Dendritic cell treated with granulocyte-macrophage colony-stimulating factor and Interleukin-4, amounts not matched to agents 40 ng/mL and 50 ng/mL, for 4 days (primary cell): ENCODE data around the gene PSG6.
"Not testable (repeated sequence)": the region's sequence is repeated elsewhere in the genome, so short reads cannot be mapped to it uniquely, and the experiment has no call there.

Source experiments
- H3K27ac Mint-ChIP-seq: one replicate; pipeline ENCODE4 v1.8.0; 2022; ENCODE audit warnings: mild to moderate bottlenecking, mixed read lengths
- H3K27me3 Mint-ChIP-seq: one replicate; pipeline ENCODE4 v1.8.0; 2022; ENCODE audit warnings: mild to moderate bottlenecking, mixed read lengths
- H3K36me3 Mint-ChIP-seq: one replicate; pipeline ENCODE4 v1.8.0; 2022; ENCODE audit warnings: low read depth, mixed read lengths
- H3K4me1 Mint-ChIP-seq: one replicate; pipeline ENCODE4 v1.8.0; 2022; ENCODE audit warnings: low read depth, mixed read lengths
- H3K4me3 Mint-ChIP-seq: one replicate; pipeline ENCODE4 v1.8.0; 2022; ENCODE audit warnings: mild to moderate bottlenecking, moderate library complexity, mixed read lengths
- H3K9me3 Mint-ChIP-seq: one replicate; pipeline ENCODE4 v1.8.0; 2022; ENCODE audit warnings: mixed read lengths
- intact Hi-C: fragments of 100-400 bp; cut with micrococcal nuclease; formaldehyde crosslinking; loops from one replicate; pipeline ENCODE4 v1.15.0; 2022

The PSG6 gene

DNA sequence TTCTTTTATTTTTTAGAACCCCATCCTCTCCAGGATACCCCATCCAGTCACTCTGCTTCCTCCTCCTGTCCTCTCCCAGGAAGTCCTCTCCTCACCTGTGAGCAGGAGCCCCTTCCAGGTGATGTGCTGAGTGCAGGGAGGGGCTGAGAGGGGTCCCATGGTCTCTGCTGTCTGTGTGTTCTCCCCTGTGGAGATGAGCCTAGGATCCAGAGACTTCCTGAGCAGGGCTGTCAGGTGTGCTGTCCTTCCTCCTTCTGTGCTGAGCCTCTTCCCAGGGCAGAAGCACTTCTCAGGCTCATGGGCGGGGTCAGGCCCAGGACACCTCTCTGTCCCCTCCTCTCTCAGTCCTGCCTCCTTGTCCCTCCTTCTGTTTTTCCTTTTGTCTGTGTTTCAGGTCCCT, at the start of gene PSG6:
PSG6 (minus strand) TSS at position 261 of the 400 bp plus-strand sequence; CDS start at position 159, 102 bp downstream.
- H3K4me3 Mint-ChIP-seq, H3K27ac Mint-ChIP-seq, H3K9me3 Mint-ChIP-seq, H3K4me1 Mint-ChIP-seq, intact Hi-C loops, H3K27me3 Mint-ChIP-seq, H3K36me3 Mint-ChIP-seq: not testable (repeated sequence)

- intact Hi-C loops, result no loop called here
- no peaks in the 10 kb centered on the region for H3K36me3 Mint-ChIP-seq
- no peaks in the 10 kb centered on the region for H3K4me1 Mint-ChIP-seq
Observed at GRCh38 chr19:42965176-42965575, 47.5 kb upstream of the PSG6 start.

DNA sequence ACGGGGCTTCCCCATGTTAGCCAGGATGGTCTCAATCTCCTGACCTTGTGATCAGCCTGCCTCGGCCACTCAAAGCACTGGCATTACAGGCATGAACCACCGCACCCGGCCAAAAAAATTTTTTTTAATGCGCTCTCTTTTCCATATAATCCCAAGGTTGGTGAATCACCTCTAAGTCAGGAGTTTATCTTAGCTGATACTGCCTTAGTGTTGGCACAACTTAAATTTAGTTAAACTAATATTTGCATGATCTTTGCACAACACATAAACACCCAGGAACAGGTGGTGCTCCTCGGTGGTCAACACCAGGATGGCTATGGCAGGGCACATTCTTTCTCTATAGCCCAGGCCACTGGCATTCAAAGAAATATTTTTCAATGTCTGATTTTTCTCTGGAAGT, 43.4 kb upstream of the PSG6 start:
- no peaks in the 10 kb centered on the region for H3K36me3 Mint-ChIP-seq
- intact Hi-C loops, result no loop called here
- H3K27me3 Mint-ChIP-seq, result no peaks in the 10 kb centered on the region
- peaks cover 10% of the 10 kb centered on the region for H3K9me3 Mint-ChIP-seq
- H3K4me1 Mint-ChIP-seq, result no peaks in the 10 kb centered on the region
- H3K4me3 Mint-ChIP-seq, result no peak overlapping the region
- H3K27ac Mint-ChIP-seq, result no peak overlapping the region

More at GRCh38 chr19:42965176-42965575, 47.5 kb upstream of the PSG6 start:
- Mint-ChIP-seq H3K4me3 (no peak overlapping the region), H3K9me3 (no peaks in the 10 kb centered on the region), H3K27me3 (no peaks in the 10 kb centered on the region), H3K27ac (no peak overlapping the region)

DNA sequence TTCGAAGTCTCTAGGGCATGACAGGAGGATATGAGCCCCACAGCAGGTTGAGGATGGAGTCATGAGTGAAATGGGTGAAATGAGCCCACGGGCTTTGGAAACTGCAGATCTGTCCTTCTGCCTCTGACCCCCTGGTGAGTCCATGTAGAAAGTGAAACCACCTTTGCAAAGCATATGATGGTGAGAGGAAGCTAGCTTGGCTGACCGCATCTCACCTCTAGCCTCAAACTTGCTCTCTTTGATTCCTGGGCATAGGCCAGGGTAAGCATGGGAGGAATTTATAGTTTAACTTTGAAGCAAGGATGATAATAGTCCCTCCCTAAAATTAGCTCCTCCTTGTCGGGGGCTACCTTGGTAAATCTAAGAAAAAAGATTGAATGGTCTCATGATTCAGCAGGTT, 34.4 kb upstream of the PSG6 start:
- H3K27ac Mint-ChIP-seq, H3K27me3 Mint-ChIP-seq, H3K9me3 Mint-ChIP-seq, H3K4me1 Mint-ChIP-seq, intact Hi-C loops, H3K4me3 Mint-ChIP-seq, H3K36me3 Mint-ChIP-seq: not testable (repeated sequence)

- H3K4me1 Mint-ChIP-seq, H3K36me3 Mint-ChIP-seq, intact Hi-C loops, H3K27ac Mint-ChIP-seq, H3K27me3 Mint-ChIP-seq, H3K4me3 Mint-ChIP-seq, H3K9me3 Mint-ChIP-seq: not testable (repeated sequence)
Observed at GRCh38 chr19:42951476-42951875, 33.8 kb upstream of the PSG6 start.

DNA sequence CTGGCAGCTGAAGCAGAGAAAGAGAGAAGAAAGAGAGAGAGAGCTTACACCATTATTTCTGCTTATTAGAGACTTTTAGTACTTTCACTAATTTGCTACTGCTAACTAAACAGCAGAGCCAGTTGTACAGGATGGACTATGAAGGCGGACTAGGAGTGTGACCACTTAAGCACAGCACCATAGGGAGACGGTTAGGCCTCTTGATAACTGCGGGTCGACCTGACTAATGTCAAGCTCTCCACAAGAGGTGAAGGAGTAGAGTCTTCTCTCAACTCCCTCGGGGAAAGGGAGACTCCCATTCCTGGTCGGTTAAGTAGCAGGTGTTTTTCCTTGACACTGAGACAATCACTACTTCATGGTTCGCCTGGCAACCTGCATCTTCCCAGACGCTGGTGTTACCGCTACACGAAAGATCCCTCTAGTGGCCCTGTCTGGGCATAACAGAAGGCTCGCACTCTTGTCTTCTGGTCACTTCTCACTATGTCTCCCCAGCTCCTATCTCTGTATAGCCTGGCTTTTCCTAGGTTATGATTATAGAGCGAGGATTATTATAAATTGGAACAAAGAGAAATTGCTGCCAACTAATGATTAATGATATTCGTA, 24.6 kb upstream of the PSG6 start:
- H3K4me1 Mint-ChIP-seq, result no peaks in the 10 kb centered on the region
- no peak overlapping the region for H3K4me3 Mint-ChIP-seq
- no peaks in the 10 kb centered on the region for H3K9me3 Mint-ChIP-seq
- peaks cover 2% of the 10 kb centered on the region for H3K27me3 Mint-ChIP-seq
- intact Hi-C loops, result no loop called here
- no peaks in the 10 kb centered on the region for H3K36me3 Mint-ChIP-seq
- no peak overlapping the region for H3K27ac Mint-ChIP-seq

- H3K36me3 Mint-ChIP-seq, intact Hi-C loops, H3K9me3 Mint-ChIP-seq, H3K4me1 Mint-ChIP-seq, H3K27me3 Mint-ChIP-seq, H3K4me3 Mint-ChIP-seq, H3K27ac Mint-ChIP-seq: not testable (repeated sequence)
Observed at GRCh38 chr19:42937107-42937506, 19.4 kb upstream of the PSG6 start, which contains the start of gene PSG7. TSS of gene PSG7 (minus strand) at chr19:42937207. CDS start at chr19:42937076, 131 bp downstream.

DNA sequence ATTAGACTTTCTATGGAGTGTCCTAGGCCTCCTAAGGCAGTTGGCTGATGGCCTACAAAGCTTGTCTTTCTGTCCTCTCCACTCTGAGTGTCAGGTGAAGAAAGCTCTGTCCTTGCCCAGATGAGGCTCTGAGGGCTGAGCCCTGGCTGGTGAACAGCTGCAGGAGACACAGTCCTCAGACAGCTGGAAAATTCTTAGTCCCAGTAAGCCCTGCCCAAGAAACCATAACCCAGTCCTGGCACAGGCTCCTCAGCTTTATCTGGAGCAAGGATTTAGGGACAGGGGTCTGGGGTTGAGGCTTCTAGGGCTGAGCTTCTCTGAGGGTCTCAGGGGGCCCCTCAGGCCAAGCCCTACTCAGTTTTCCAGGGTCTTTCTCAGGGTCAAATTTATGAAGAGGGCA, 17.0 kb upstream of the PSG6 start:
- H3K27ac Mint-ChIP-seq, H3K4me1 Mint-ChIP-seq, H3K36me3 Mint-ChIP-seq, H3K9me3 Mint-ChIP-seq, intact Hi-C loops, H3K4me3 Mint-ChIP-seq, H3K27me3 Mint-ChIP-seq: not testable (repeated sequence)

DNA sequence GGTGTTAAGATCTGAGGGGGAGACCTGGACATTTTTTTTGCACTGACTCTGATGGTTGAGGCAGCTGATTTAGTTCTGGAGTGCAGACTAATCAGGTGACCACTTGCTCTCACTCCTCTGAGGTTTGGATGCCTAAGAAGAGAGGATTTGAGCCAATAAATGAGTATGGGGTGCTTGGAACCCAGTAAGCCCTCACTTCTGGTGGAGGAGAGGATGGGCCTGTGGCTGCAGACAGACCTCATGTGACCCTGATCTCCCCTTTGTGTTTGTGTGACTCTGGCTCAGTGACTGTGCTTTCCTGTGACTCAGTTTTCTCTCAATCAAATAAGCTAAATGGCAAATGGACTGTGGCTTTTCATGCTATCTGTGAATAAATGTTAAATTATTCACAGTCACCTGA, 16.5 kb upstream of the PSG6 start:
- H3K9me3 Mint-ChIP-seq, H3K27ac Mint-ChIP-seq, H3K36me3 Mint-ChIP-seq, intact Hi-C loops, H3K27me3 Mint-ChIP-seq, H3K4me1 Mint-ChIP-seq, H3K4me3 Mint-ChIP-seq: not testable (repeated sequence)

DNA sequence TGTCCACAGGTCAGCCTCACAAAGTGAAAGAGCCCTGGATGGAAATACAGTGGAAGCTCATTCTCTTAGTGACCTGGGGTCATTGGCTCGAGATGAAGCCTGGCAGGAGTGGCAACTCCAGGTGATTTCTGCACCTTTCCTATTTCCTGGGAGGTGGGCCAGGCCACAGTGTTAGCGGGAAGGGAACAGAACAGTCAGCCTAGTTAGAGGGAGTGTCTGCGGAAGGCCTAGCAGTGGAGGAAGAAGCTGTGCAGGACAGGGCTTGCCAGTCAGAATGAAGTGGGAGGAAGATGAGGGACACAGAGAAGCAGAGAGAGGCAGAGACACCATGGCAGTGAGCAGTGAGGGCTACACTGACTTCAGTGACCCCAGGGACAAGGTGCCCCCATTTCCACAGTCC, 15.7 kb upstream of the PSG6 start:
- H3K9me3 Mint-ChIP-seq, H3K4me1 Mint-ChIP-seq, H3K27ac Mint-ChIP-seq, intact Hi-C loops, H3K4me3 Mint-ChIP-seq, H3K27me3 Mint-ChIP-seq, H3K36me3 Mint-ChIP-seq: not testable (repeated sequence)

GRCh38 chr19:42932485-42933101, 14.9 kb upstream of the PSG6 start:
- intact Hi-C loops, H3K27me3 Mint-ChIP-seq, H3K4me3 Mint-ChIP-seq, H3K36me3 Mint-ChIP-seq, H3K9me3 Mint-ChIP-seq, H3K4me1 Mint-ChIP-seq, H3K27ac Mint-ChIP-seq: not testable (repeated sequence)

- H3K9me3 Mint-ChIP-seq, H3K36me3 Mint-ChIP-seq, H3K27me3 Mint-ChIP-seq, intact Hi-C loops, H3K4me3 Mint-ChIP-seq, H3K4me1 Mint-ChIP-seq, H3K27ac Mint-ChIP-seq: not testable (repeated sequence)
Observed at GRCh38 chr19:42930214-42930613, 12.5 kb upstream of the PSG6 start.

DNA sequence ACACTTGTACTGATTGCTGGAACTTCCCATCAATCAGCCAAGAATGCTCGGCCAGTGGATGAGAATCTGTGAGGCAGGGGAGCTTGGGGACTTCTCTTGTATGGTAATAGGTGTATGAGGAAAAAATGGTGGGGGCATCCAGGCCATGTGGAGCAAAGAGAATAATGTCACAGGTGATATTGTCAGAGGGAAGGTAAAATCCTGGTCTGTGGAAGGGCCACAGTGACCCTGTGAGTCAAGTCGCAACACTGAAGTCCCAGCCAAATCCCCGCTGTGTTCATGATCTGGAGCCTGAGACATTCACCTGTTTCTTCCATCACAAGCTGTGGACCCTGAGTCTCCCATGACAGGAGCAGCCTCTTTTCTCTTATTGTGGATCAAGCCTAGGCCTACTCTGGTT, 11.2 kb upstream of the PSG6 start:
- intact Hi-C loops, result no loop called here
- H3K9me3 Mint-ChIP-seq, result no peaks in the 10 kb centered on the region
- H3K4me3 Mint-ChIP-seq, result no peak overlapping the region
- no peak overlapping the region for H3K27ac Mint-ChIP-seq
- no peaks in the 10 kb centered on the region for H3K4me1 Mint-ChIP-seq
- H3K36me3 Mint-ChIP-seq, result no peaks in the 10 kb centered on the region
- H3K27me3 Mint-ChIP-seq, result peaks cover 2% of the 10 kb centered on the region

DNA sequence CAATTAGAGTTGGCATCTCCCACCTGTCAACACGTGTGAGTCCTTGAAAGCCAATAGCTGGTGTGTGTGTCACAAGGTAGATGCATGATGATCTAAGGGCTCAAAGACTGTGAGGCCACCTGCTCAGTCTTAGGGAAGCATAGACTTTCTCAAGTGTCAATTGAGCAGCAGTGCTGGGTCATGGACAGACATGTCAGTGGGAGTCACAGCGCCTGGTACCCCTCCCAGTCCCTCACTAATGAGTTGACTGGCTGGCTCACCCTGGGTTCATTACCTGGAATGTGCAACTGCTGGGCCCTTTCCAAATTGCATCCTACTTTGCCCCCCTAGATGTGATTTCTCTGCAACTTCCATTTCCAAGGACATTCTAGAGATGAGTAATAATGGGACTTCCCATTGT, 9.1 kb upstream of the PSG6 start:
- Mint-ChIP-seq H3K27me3 (no peaks in the 10 kb centered on the region), H3K36me3 (no peaks in the 10 kb centered on the region), H3K9me3 (no peaks in the 10 kb centered on the region), H3K4me1 (no peaks in the 10 kb centered on the region), H3K27ac (no peak overlapping the region), H3K4me3 (no peak overlapping the region)
- intact Hi-C loops, result no loop called here

GRCh38 chr19:42923106-42923505, 5.4 kb upstream of the PSG6 start:
- H3K9me3 Mint-ChIP-seq, H3K27ac Mint-ChIP-seq, H3K4me1 Mint-ChIP-seq, H3K36me3 Mint-ChIP-seq, intact Hi-C loops, H3K27me3 Mint-ChIP-seq, H3K4me3 Mint-ChIP-seq: not testable (repeated sequence)
